Neuronal stem cell (in vitro differentiated cells): ENCODE data around the gene TUBGCP6.

ENCODE experiments used
- DNase-seq: peaks from one replicate; pipeline ENCODE4 v3.0.0-alpha.2; 2013; ENCODE audit warnings: low spot score
- H2AFZ ChIP-seq: one replicate; pipeline ENCODE4 v1.6.1; 2013; ENCODE audit warnings: mild to moderate bottlenecking, low read length, inconsistent platforms
- H2AK5ac ChIP-seq: 2 replicates; pipeline ENCODE4 v1.6.1; 2013; ENCODE audit warnings: low read depth, mild to moderate bottlenecking, inconsistent platforms, low read length, moderate library complexity, mixed read lengths
- H2BK120ac ChIP-seq: 2 replicates; pipeline ENCODE4 v1.6.1; 2013; ENCODE audit warnings: low read depth, mild to moderate bottlenecking, inconsistent platforms, low read length, moderate library complexity, mixed read lengths
- H2BK12ac ChIP-seq: one replicate; pipeline ENCODE4 v1.6.1; 2013; ENCODE audit warnings: low read length, inconsistent platforms
- H2BK15ac ChIP-seq: 2 replicates; pipeline ENCODE4 v1.6.1; 2013; ENCODE audit warnings: mild to moderate bottlenecking, low read length, inconsistent platforms, mixed read lengths
- H2BK5ac ChIP-seq: one replicate; pipeline ENCODE4 v1.6.1; 2013; ENCODE audit warnings: inconsistent platforms, mild to moderate bottlenecking, low read length, moderate library complexity
- H3K14ac ChIP-seq: one replicate; pipeline ENCODE4 v1.6.1; 2013; ENCODE audit warnings: low read length, inconsistent platforms
- H3K18ac ChIP-seq: 2 replicates; pipeline ENCODE4 v1.6.1; 2013; ENCODE audit warnings: low read length, inconsistent platforms
- H3K23ac ChIP-seq: 2 replicates; pipeline ENCODE4 v1.6.1; 2013; ENCODE audit warnings: low read depth, mild to moderate bottlenecking, mixed read lengths, low read length, inconsistent platforms; ENCODE audit not compliant: poor library complexity
- H3K27ac ChIP-seq: replicated peaks from 3 replicates; pipeline ENCODE4 v1.5.1; 2013; ENCODE audit warnings: low read length, inconsistent platforms
- H3K27me3 ChIP-seq, 3 experiments: 2 replicates each; pipeline ENCODE4 v1.6.1; 2013; ENCODE audit warnings: low read length in 3 of 3, mild to moderate bottlenecking in 2 of 3, inconsistent platforms in 1 of 3, low read depth in 1 of 3, mixed read lengths in 1 of 3, moderate library complexity in 1 of 3; ENCODE audit not compliant: control insufficient read depth in 3 of 3, insufficient read depth in 3 of 3
- H3K36me3 ChIP-seq, 2 donors: replicated peaks in 1 of 2; 2 replicates each; pipeline ENCODE4 v1.6.1; 2013; ENCODE audit warnings: low read length in 2 of 2; ENCODE audit not compliant: control insufficient read depth in 2 of 2, insufficient read depth in 2 of 2
- H3K4ac ChIP-seq: 2 replicates; pipeline ENCODE4 v1.6.1; 2013; ENCODE audit warnings: inconsistent platforms, mild to moderate bottlenecking, low read length, moderate library complexity
- H3K4me1 ChIP-seq, 2 donors: 1 replicate in 1 of 2; 2 replicates in 1 of 2; pipeline ENCODE4 v1.6.1; 2013; ENCODE audit warnings: low read length in 2 of 2, low read depth in 1 of 2; ENCODE audit not compliant: control insufficient read depth in 2 of 2, insufficient read depth in 1 of 2
- H3K4me2 ChIP-seq: one replicate; pipeline ENCODE4 v1.6.1; 2013; ENCODE audit warnings: mild to moderate bottlenecking, low read length, inconsistent platforms; ENCODE audit not compliant: insufficient read depth, poor library complexity, severe bottlenecking
- H3K4me3 ChIP-seq, 2 donors: 2 replicates each; pipeline ENCODE4 v1.5.1; 2013; ENCODE audit warnings: low read length in 2 of 2, mild to moderate bottlenecking in 2 of 2, inconsistent platforms in 1 of 2, moderate library complexity in 1 of 2
- H3K79me1 ChIP-seq: one replicate; pipeline ENCODE4 v1.6.1; 2013; ENCODE audit warnings: low read depth, mild to moderate bottlenecking, inconsistent platforms, low read length, moderate library complexity
- H3K9ac ChIP-seq: one replicate; pipeline ENCODE4 v1.6.1; 2013; ENCODE audit warnings: mild to moderate bottlenecking, low read depth, low read length, inconsistent platforms; ENCODE audit not compliant: poor library complexity
- H3K9me3 ChIP-seq, 2 donors: replicated peaks in 1 of 2; 2 replicates each; pipeline versions ENCODE3 to v1.6.1; 2013; ENCODE audit warnings: low read length in 2 of 2, mild to moderate bottlenecking in 2 of 2, inconsistent platforms in 1 of 2, low read depth in 1 of 2, mixed read lengths in 1 of 2, moderate library complexity in 1 of 2; ENCODE audit not compliant: control insufficient read depth in 2 of 2, insufficient read depth in 1 of 2
- H4K8ac ChIP-seq: one replicate; pipeline ENCODE4 v1.6.1; 2013; ENCODE audit warnings: low read depth, mild to moderate bottlenecking, inconsistent platforms, low read length, moderate library complexity
- H4K91ac ChIP-seq: one replicate; pipeline ENCODE4 v1.6.1; 2013; ENCODE audit warnings: low read length, low read depth, mild to moderate bottlenecking, inconsistent platforms; ENCODE audit not compliant: poor library complexity
- WGBS, 2 donors: extraction: QIAGEN DNeasy Blood & Tissue Kit; methylation state at CpG; one replicate each; pipeline ENCODE4 v1.1.7; 2013; ENCODE audit warnings: missing lambda C conversion rate in 2 of 2, mixed read lengths in 1 of 2; ENCODE audit not compliant: insufficient read length in 2 of 2, insufficient replicate concordance in 1 of 2; ENCODE audit errors: extremely low coverage in 2 of 2; 5-methylcytosine and 5-hydroxymethylcytosine counted together

TUBGCP6 gene

GRCh38 chr22:50261615-50262459, 17.0 kb upstream of the TUBGCP6 start, which contains the start of gene MAPK12:
MAPK12 (minus strand) TSS chr22:50261683; CDS start chr22:50261509, 174 bp downstream.
- Histone ChIP-seq H3K14ac (peak within 1 kb of the TSS; percentile 97), H2BK15ac (peak within 1 kb of the TSS; percentile 99), H4K91ac (peak within 1 kb of the TSS; percentile 9), H3K9me3 (peaks cover 2% of the 10 kb centered on the region in 2 donors), H4K8ac (no peak within 1 kb of the TSS), H2BK12ac (peak within 1 kb of the TSS; percentile 100), H3K79me1 (peaks cover 16% of the 10 kb centered on the region), H3K4me1 (peaks cover 11 to 18% of the 10 kb centered on the region in 2 donors), H3K4me3 (peak within 1 kb of the TSS; percentile 90 to 97), H3K18ac (peak within 1 kb of the TSS; percentile 96), H2AK5ac (peak within 1 kb of the TSS; percentile 99), H3K27me3 (no peaks in the 10 kb centered on the region), H3K36me3 (peaks cover 0 to 34% of the 10 kb centered on the region in 2 donors), H2BK5ac (peak within 1 kb of the TSS; percentile 94), H3K27ac (peak within 1 kb of the TSS; percentile 49), H3K4ac (peak within 1 kb of the TSS; percentile 66), H2AFZ (peak within 1 kb of the TSS; percentile 87), H3K9ac (peak within 1 kb of the TSS; percentile 98), H3K23ac (peak within 1 kb of the TSS; percentile 96), H3K4me2 (peak within 1 kb of the TSS; percentile 91), H2BK120ac (peak within 1 kb of the TSS; percentile 96)
- WGBS, 2 donors: no CpG with 5 or more reads among the region's 61 CpGs
- peak; percentile 71 for DNase-seq

- Histone ChIP-seq H3K4ac (no peak overlapping the region), H3K4me2 (peak overlapping the region; percentile 91), H4K91ac (no peak overlapping the region), H2BK12ac (no peak overlapping the region), H3K9me3 (no peaks in the 10 kb centered on the region), H2AK5ac (peak overlapping the region; percentile 95), H3K27ac (peak overlapping the region; percentile 49), H3K23ac (peak overlapping the region; percentile 96), H3K18ac (peak overlapping the region; percentile 92), H3K4me3 (peak overlapping the region; percentile 90 to 97), H2BK15ac (peak overlapping the region; percentile 89), H2BK120ac (peak overlapping the region; percentile 96), H2AFZ (peak overlapping the region; percentile 87), H3K27me3 (no peaks in the 10 kb centered on the region), H3K36me3 (peaks cover under 1 to 35% of the 10 kb centered on the region in 2 donors), H3K14ac (peak overlapping the region; percentile 97), H3K79me1 (peaks cover 16% of the 10 kb centered on the region), H4K8ac (no peak overlapping the region), H3K4me1 (peaks cover 11 to 18% of the 10 kb centered on the region in 2 donors), H2BK5ac (peak overlapping the region; percentile 94), H3K9ac (peak overlapping the region; percentile 98)
- no peak for DNase-seq
- no CpG with 5 or more reads among the region's 92 CpGs for WGBS, 2 donors
Observed at GRCh38 chr22:50260801-50261614, 16.2 kb upstream of the TUBGCP6 start.

DNA sequence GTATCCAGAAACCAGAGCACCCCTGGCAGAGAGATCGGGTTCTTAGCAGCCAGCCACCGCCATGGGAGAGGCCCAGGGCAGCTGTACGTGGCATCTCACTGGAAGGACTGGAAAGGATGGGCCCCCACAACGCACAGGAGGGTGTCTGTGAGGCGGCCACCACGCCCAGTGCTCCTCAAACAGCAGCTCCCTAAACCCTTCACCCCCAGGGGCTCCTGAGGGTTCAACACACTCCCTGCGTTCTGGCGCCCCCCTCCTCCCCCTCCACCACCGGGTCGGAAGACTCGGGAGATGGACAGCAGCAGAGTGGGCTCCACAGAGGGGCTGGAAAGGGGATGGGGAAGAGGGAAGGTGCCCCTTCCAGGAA, 15.6 kb upstream of the TUBGCP6 start:
- peak overlapping the region; percentile 77 for H3K18ac ChIP-seq
- WGBS, 2 donors: no CpG with 5 or more reads among the region's 11 CpGs
- H2BK120ac ChIP-seq: no peak overlapping the region
- peak overlapping the region; percentile 94 for H2BK5ac ChIP-seq
- H3K9me3 ChIP-seq: no peaks in the 10 kb centered on the region
- peak overlapping the region; percentile 87 for H2AFZ ChIP-seq
- no peak overlapping the region for H3K23ac ChIP-seq
- peak overlapping the region; percentile 97 for H2AK5ac ChIP-seq
- H3K36me3 ChIP-seq: peaks cover 4 to 36% of the 10 kb centered on the region in 2 donors
- no peak overlapping the region for H2BK12ac ChIP-seq
- peak overlapping the region; percentile 62 for H2BK15ac ChIP-seq
- H3K4ac ChIP-seq: no peak overlapping the region
- H3K4me2 ChIP-seq: peak overlapping the region; percentile 91
- no peak for DNase-seq
- H3K14ac ChIP-seq: no peak overlapping the region
- peak overlapping the region; percentile 90 to 97 for H3K4me3 ChIP-seq
- H3K27me3 ChIP-seq: no peaks in the 10 kb centered on the region
- H3K79me1 ChIP-seq: peaks cover 16% of the 10 kb centered on the region
- no peak overlapping the region for H3K27ac ChIP-seq
- peak overlapping the region; percentile 98 for H3K9ac ChIP-seq
- no peak overlapping the region for H4K91ac ChIP-seq
- H4K8ac ChIP-seq: peak overlapping the region; percentile 30
- H3K4me1 ChIP-seq: peaks cover 11 to 18% of the 10 kb centered on the region in 2 donors
